Nephron (organoid): ENCODE data around the gene SORT1.
A peak's percentile ranks its signal among the peaks of the same experiment; 100 is the strongest.

Experiments
- H3K27ac Mint-ChIP-seq, 3 experiments: 2 replicates each; pipeline ENCODE4 v1.8.0; 2020; ENCODE audit warnings: mixed read lengths in 3 of 3, mild to moderate bottlenecking in 2 of 3, moderate library complexity in 1 of 3
- H3K27me3 Mint-ChIP-seq: 2 replicates; pipeline ENCODE4 v1.8.0; 2021; ENCODE audit warnings: low read depth, mild to moderate bottlenecking, moderate library complexity, mixed read lengths
- H3K36me3 Mint-ChIP-seq: 2 replicates; pipeline ENCODE4 v1.8.0; 2020; ENCODE audit warnings: low read depth, mixed read lengths
- H3K4me1 Mint-ChIP-seq: 2 replicates; pipeline ENCODE4 v1.8.0; 2020; ENCODE audit warnings: mixed read lengths
- H3K4me3 Mint-ChIP-seq, 3 experiments: 2 replicates each; pipeline ENCODE4 v1.8.0; 2020; ENCODE audit warnings: mild to moderate bottlenecking in 3 of 3, mixed read lengths in 3 of 3, moderate library complexity in 2 of 3
- H3K9me3 Mint-ChIP-seq: 2 replicates; pipeline ENCODE4 v1.8.0; 2020; ENCODE audit warnings: mixed read lengths
- TF ChIP-seq, protein P1 (sequence below), 3 experiments: fragments of 200-600 bp; sonication (generic); IDR thresholded peaks; one replicate each; pipeline ENCODE4 v1.5.0; 2021; ENCODE audit warnings: antibody characterized with exemption in 3 of 3; ENCODE audit not compliant: unreplicated experiment in 3 of 3

Gene SORT1

DNA sequence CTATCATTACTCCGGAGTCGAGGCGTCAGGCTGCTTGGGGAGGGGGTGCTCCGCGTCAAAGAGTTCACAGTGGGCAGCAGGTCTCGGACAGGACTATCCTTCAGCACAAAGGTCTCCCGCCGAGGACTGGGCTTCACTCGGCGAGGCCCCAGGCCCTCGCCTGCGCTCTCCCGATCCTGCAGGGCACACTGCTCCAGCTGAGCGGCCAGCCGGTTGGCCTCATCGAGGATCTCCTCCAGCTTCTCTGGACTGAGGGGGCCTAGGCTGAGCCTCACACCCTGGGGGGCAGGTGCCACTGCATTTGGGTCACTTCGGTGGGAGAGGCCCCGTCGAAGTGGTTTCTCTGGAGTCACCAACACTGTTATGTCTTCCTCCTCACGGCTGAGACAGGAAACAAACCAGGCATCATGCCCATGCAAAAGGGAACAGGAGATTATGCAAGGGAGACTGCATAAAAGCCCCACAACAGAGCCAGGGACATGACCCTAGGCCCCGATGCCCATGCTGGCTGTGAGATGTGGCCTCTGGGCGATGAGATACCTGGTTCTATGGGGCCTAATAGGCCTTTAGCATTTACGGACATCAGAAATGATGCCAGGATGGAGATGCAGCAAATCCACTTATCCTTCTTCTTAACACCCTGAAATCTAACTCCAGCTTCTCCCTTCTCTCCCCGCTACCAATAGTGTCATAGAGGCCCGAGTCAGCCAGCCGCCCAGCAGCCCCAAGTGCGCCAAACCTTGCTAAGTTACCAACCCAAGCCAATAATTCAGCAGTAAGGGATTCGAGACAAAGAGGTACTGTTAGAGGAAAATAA is 115.8 kb downstream of the SORT1 start:
- peaks cover 53% of the 10 kb centered on the region for H3K4me1 Mint-ChIP-seq
- H3K27ac Mint-ChIP-seq: peak overlapping the region; percentile 66 to 84 (median 69)
- no peaks in the 10 kb centered on the region for H3K27me3 Mint-ChIP-seq
- TF ChIP-seq, protein P1, sequence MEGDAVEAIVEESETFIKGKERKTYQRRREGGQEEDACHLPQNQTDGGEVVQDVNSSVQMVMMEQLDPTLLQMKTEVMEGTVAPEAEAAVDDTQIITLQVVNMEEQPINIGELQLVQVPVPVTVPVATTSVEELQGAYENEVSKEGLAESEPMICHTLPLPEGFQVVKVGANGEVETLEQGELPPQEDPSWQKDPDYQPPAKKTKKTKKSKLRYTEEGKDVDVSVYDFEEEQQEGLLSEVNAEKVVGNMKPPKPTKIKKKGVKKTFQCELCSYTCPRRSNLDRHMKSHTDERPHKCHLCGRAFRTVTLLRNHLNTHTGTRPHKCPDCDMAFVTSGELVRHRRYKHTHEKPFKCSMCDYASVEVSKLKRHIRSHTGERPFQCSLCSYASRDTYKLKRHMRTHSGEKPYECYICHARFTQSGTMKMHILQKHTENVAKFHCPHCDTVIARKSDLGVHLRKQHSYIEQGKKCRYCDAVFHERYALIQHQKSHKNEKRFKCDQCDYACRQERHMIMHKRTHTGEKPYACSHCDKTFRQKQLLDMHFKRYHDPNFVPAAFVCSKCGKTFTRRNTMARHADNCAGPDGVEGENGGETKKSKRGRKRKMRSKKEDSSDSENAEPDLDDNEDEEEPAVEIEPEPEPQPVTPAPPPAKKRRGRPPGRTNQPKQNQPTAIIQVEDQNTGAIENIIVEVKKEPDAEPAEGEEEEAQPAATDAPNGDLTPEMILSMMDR (IDR thresholded peaks at IDR 0.05; ENCODE audit: unreplicated experiment in 3 of 3): no peak
- no peaks in the 10 kb centered on the region for H3K9me3 Mint-ChIP-seq
- peak overlapping the region; percentile 95 to 99 (median 98) for H3K4me3 Mint-ChIP-seq
- peaks cover 10% of the 10 kb centered on the region for H3K36me3 Mint-ChIP-seq

DNA sequence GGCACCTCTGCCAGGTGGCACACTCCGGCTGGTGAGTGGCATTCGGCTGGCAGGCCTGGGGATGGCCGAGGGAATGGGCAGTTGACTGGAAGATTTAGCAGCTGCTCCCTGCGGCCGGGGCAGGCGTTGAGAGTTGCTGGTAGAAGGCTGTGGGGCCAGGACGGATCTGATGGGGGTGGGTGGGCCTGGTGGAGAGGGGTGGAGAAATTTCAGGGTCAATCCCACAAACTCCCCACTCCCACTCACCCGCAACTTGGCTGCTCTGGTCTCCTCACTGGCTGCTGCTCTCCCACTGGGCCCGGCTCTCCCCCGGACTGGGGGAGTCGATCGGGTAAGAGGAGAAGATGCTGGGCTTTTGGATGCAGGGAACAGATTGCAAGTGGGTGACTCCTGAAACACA is 116.9 kb downstream of the SORT1 start:
- Mint-ChIP-seq H3K4me1 (peaks cover 55% of the 10 kb centered on the region), H3K27ac (peak overlapping the region; percentile 56 to 66 (median 66)), H3K27me3 (peaks cover under 1% of the 10 kb centered on the region), H3K4me3 (peak overlapping the region; percentile 57 to 85 (median 78)), H3K9me3 (no peaks in the 10 kb centered on the region), H3K36me3 (peaks cover 10% of the 10 kb centered on the region)
- TF ChIP-seq, protein P1 (IDR thresholded peaks at IDR 0.05; ENCODE audit: unreplicated experiment in 3 of 3): no peak

GRCh38 chr1:109279615-109280278 is 118.0 kb downstream of the SORT1 start:
- Mint-ChIP-seq H3K27ac (peak overlapping the region in 2 of 3 experiments; percentile 20 to 21), H3K4me1 (peaks cover 61% of the 10 kb centered on the region), H3K4me3 (peak overlapping the region; percentile 47 to 69 (median 60)), H3K36me3 (peaks cover 10% of the 10 kb centered on the region), H3K27me3 (peaks cover 8% of the 10 kb centered on the region), H3K9me3 (no peaks in the 10 kb centered on the region)
- TF ChIP-seq, protein P1 (IDR thresholded peaks at IDR 0.05; ENCODE audit: unreplicated experiment in 3 of 3): no peak

DNA sequence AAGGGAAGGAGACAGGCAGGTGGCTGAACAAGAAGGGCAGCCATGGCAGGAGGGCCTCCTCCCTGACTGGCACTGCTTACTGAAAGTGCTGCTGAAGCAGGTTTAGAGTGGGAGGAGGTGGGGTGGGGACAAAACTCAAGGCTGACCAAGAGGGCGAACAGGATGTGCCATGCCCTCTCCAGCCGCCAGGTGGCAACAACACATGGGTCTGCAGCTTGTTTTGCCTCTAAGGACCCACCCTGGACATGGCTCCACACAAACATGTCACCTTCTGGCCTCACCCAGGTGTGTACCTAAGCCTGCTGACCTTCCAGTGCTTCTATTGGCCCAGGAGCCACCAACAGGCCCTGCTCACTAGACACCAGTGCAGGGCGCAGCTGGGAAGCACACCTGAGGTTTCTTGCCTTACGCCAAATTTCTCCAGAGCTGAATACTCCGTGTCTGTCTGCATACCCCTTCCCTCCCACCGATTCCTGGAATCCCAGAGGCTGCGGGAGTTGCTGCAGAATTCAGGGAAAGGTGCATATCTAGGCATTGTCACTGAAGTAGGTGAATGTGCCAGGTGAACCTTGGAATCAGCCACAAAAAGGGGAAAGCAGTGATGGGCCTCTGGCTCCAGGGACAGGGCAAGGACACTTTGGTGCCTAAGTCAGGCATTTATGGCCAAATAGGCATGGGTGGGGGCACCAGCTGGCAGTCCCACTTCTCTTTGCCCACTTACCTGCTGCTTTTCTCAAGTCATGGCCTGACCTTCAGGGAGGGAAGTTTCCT is 120.1 kb downstream of the SORT1 start:
- Mint-ChIP-seq H3K27ac (peak overlapping the region; percentile 56 to 89 (median 82)), H3K27me3 (peaks cover 12% of the 10 kb centered on the region), H3K36me3 (peaks cover 14% of the 10 kb centered on the region), H3K4me1 (peaks cover 61% of the 10 kb centered on the region), H3K9me3 (no peaks in the 10 kb centered on the region), H3K4me3 (peak overlapping the region in 1 of 3 experiments; percentile 12)
- TF ChIP-seq, protein P1 (IDR thresholded peaks at IDR 0.05; ENCODE audit: unreplicated experiment in 3 of 3): peak; percentile 77 to 89 (median 85)

DNA sequence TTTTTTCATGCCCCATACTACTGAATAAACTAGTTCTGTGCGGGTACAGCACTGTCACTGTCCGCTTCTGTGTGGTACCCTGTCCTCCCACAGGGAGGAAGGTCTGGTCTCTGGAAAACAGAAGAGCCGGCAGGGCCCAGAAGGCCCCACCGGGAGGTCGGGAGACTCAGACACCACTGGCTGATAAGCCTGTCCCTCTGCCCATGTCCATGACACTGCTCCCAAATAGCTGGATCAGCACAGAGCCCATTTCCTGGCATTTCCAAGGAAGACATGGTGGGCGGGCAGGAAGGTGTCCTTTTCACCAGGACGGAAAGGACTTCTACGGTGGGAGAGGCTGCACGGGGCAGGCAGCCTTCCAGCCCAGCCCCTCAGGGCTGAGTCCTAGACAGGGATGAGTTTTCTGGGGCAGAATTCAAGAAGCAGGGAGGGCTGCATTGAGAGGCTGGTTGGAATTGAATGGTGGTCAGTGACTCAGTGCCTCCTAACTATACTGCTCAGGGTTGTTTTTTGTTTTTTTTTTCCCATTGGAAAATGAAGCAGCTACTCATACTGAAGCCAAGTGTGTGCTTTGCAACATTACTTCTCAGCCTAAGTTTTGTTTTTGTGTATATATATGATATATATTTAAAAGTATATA is 121.9 kb downstream of the SORT1 start:
- peaks cover 54% of the 10 kb centered on the region for H3K4me1 Mint-ChIP-seq
- H3K4me3 Mint-ChIP-seq: peak overlapping the region; percentile 19 to 42 (median 40)
- TF ChIP-seq, protein P1 (IDR thresholded peaks at IDR 0.05; ENCODE audit: unreplicated experiment in 3 of 3): no peak
- H3K27me3 Mint-ChIP-seq: peaks cover 14% of the 10 kb centered on the region
- peak overlapping the region; percentile 86 to 93 (median 92) for H3K27ac Mint-ChIP-seq
- no peaks in the 10 kb centered on the region for H3K9me3 Mint-ChIP-seq
- H3K36me3 Mint-ChIP-seq: peaks cover 15% of the 10 kb centered on the region
